SU-DHL-6 (cell line): ENCODE results near the gene ZNF516.

ENCODE experiments used
- H2AFZ ChIP-seq: fragments of 200-600 bp; sonication (generic); 2 replicates; pipeline ENCODE4 v1.6.1; 2014; ENCODE audit warnings: low read depth, mild to moderate bottlenecking, moderate library complexity, mixed read lengths, antibody characterized with exemption, low read length; ENCODE audit not compliant: severe bottlenecking
- H3F3A ChIP-seq: fragments of 200-600 bp; shearing (Covaris generic); 2 replicates; pipeline ENCODE4 v1.6.0; 2016; ENCODE audit warnings: antibody characterized with exemption, mild to moderate bottlenecking; ENCODE audit not compliant: insufficient read depth
- H3K27ac ChIP-seq: fragments of 200-600 bp; sonication (generic); 2 replicates; pipeline ENCODE4 v1.5.1; 2016; ENCODE audit warnings: low read depth, mild to moderate bottlenecking, low read length, moderate library complexity, mixed read lengths
- H3K27me3 ChIP-seq: fragments of 200-600 bp; sonication (generic), shearing (Covaris generic); 2 replicates; pipeline ENCODE4 v1.6.0; 2014; ENCODE audit warnings: mild to moderate bottlenecking, low read length
- H3K36me3 ChIP-seq: fragments of 200-600 bp; sonication (generic); 2 replicates; pipeline ENCODE4 v1.6.1; 2014; ENCODE audit warnings: mild to moderate bottlenecking, low read length, mixed read lengths
- H3K4me2 ChIP-seq: fragments of 300-600, 200-600 bp; shearing (Covaris generic), sonication (generic); 2 replicates; pipeline ENCODE4 v1.6.0; 2014; ENCODE audit warnings: low read length, low read depth, mild to moderate bottlenecking; ENCODE audit not compliant: poor library complexity, severe bottlenecking
- H3K4me3 ChIP-seq: fragments of 200-600 bp; sonication (generic); 2 replicates; pipeline ENCODE4 v1.5.1; 2014; ENCODE audit warnings: antibody characterized with exemption, low read length, mild to moderate bottlenecking, mixed read lengths; ENCODE audit not compliant: insufficient read depth, poor library complexity, severe bottlenecking
- H3K79me2 ChIP-seq: fragments of 200-600 bp; sonication (generic); 2 replicates; pipeline ENCODE4 v1.6.1; 2014; ENCODE audit warnings: mild to moderate bottlenecking, low read length, moderate library complexity; ENCODE audit not compliant: insufficient read depth
- H3K9ac ChIP-seq: fragments of 200-600 bp; sonication (generic); 2 replicates; pipeline ENCODE4 v1.7.0; 2014; ENCODE audit warnings: mild to moderate bottlenecking, low read length
- H3K9me2 ChIP-seq: fragments of 200-600 bp; sonication (generic); replicated peaks from 2 replicates; pipeline ENCODE4 v1.6.1; 2014; ENCODE audit warnings: low read length; ENCODE audit not compliant: insufficient read depth
- H3K9me3 ChIP-seq: fragments of 200-600 bp; sonication (generic); 2 replicates; pipeline ENCODE4 v1.6.1; 2014; ENCODE audit warnings: low read length, mixed read lengths; ENCODE audit not compliant: insufficient read depth
- H4K20me1 ChIP-seq: fragments of 200-600 bp; sonication (generic); 2 replicates; pipeline ENCODE4 v1.6.1; 2014; ENCODE audit warnings: low read depth, mild to moderate bottlenecking, antibody characterized with exemption, low read length, moderate library complexity, mixed read lengths
- CTCF ChIP-seq: fragments of 200-600 bp; sonication (generic); IDR thresholded peaks from one replicate; pipeline ENCODE4 v1.5.1; 2017; ENCODE audit warnings: antibody characterized with exemption, mild to moderate bottlenecking, low read length, moderate library complexity; ENCODE audit not compliant: insufficient read depth, poor library complexity, severe bottlenecking
- EZH2phosphoT487 ChIP-seq: fragments of 200-600 bp; sonication (generic), shearing (Covaris generic); conservative IDR thresholded peaks from 2 replicates; pipeline ENCODE4 v1.6.1; 2018; ENCODE audit warnings: mild to moderate bottlenecking, antibody characterized with exemption, low read length, moderate library complexity, mixed read lengths

ZNF516 gene

GRCh38 chr18:76456823-76457222, 38.2 kb downstream of the ZNF516 start:
- no peak overlapping the region for H3K4me3 ChIP-seq
- H3K9ac ChIP-seq: no peak overlapping the region
- TF ChIP-seq EZH2phosphoT487 (no peak), CTCF (no peak)
- H3K27me3 ChIP-seq: no peaks in the 10 kb centered on the region
- H3K9me3 ChIP-seq: no peaks in the 10 kb centered on the region
- H2AFZ ChIP-seq: no peak overlapping the region
- H3K9me2 ChIP-seq: no peaks in the 10 kb centered on the region
- no peak overlapping the region for H3K4me2 ChIP-seq
- no peaks in the 10 kb centered on the region for H3F3A ChIP-seq
- H3K27ac ChIP-seq: no peak overlapping the region
- H4K20me1 ChIP-seq: peaks cover 37% of the 10 kb centered on the region
- no peaks in the 10 kb centered on the region for H3K36me3 ChIP-seq
- peaks cover 95% of the 10 kb centered on the region for H3K79me2 ChIP-seq

GRCh38 chr18:76456018-76456750, 38.9 kb downstream of the ZNF516 start:
- TF ChIP-seq CTCF (no peak), EZH2phosphoT487 (no peak)
- H3K4me3 ChIP-seq: no peak overlapping the region
- peaks cover 37% of the 10 kb centered on the region for H4K20me1 ChIP-seq
- no peaks in the 10 kb centered on the region for H3F3A ChIP-seq
- no peak overlapping the region for H3K27ac ChIP-seq
- H3K9me3 ChIP-seq: no peaks in the 10 kb centered on the region
- no peak overlapping the region for H3K4me2 ChIP-seq
- no peak overlapping the region for H2AFZ ChIP-seq
- H3K27me3 ChIP-seq: no peaks in the 10 kb centered on the region
- no peaks in the 10 kb centered on the region for H3K36me3 ChIP-seq
- no peaks in the 10 kb centered on the region for H3K9me2 ChIP-seq
- H3K9ac ChIP-seq: no peak overlapping the region
- peaks cover 95% of the 10 kb centered on the region for H3K79me2 ChIP-seq

GRCh38 chr18:76455003-76455676, 39.9 kb downstream of the ZNF516 start:
- H3F3A ChIP-seq: no peaks in the 10 kb centered on the region
- H4K20me1 ChIP-seq: peaks cover 37% of the 10 kb centered on the region
- H3K9me2 ChIP-seq: no peaks in the 10 kb centered on the region
- peaks cover 96% of the 10 kb centered on the region for H3K79me2 ChIP-seq
- no peaks in the 10 kb centered on the region for H3K27me3 ChIP-seq
- H3K4me2 ChIP-seq: no peak overlapping the region
- no peaks in the 10 kb centered on the region for H3K36me3 ChIP-seq
- TF ChIP-seq CTCF: no peak
- TF ChIP-seq EZH2phosphoT487: no peak
- no peak overlapping the region for H3K4me3 ChIP-seq
- no peak overlapping the region for H2AFZ ChIP-seq
- no peak overlapping the region for H3K27ac ChIP-seq
- no peaks in the 10 kb centered on the region for H3K9me3 ChIP-seq
- H3K9ac ChIP-seq: no peak overlapping the region
